Mucosa of descending colon (tissue), 3 donors: ENCODE measurements around the gene COL23A1. TPM values are rescaled to one million over a fixed set of nuclear protein-coding genes. Genes with fewer than 3 reads are reported as not detected.

Experiments
- ATAC-seq: fragments of 200-7000 bp; cut with Tn5 transposase; one replicate; pipeline ENCODE4 v1.9.1; 2020; ENCODE audit warnings: mild to moderate bottlenecking, moderate library complexity
- DNase-seq, 3 donors: peaks; one replicate each; pipeline ENCODE4 v3.0.0-alpha.2; 2020
- H3K36me3 ChIP-seq: fragments of 200-600 bp; one replicate; pipeline ENCODE4 v1.8.0; 2021; ENCODE audit warnings: low read depth, mild to moderate bottlenecking
- H3K4me1 ChIP-seq: fragments of 200-600 bp; one replicate; pipeline ENCODE4 v1.8.0; 2021; ENCODE audit warnings: low read depth, mild to moderate bottlenecking
- H3K4me3 ChIP-seq: fragments of 200-600 bp; one replicate; pipeline ENCODE4 v1.8.0; 2021; ENCODE audit warnings: mild to moderate bottlenecking
- H3K9me3 ChIP-seq: fragments of 200-600 bp; one replicate; pipeline ENCODE4 v1.8.0; 2021; ENCODE audit warnings: mild to moderate bottlenecking
- CTCF ChIP-seq: fragments of 200-600 bp; IDR thresholded peaks from one replicate; pipeline ENCODE4 v1.8.0; 2022; ENCODE audit warnings: antibody characterized with exemption, mild to moderate bottlenecking
- intact Hi-C, 2 donors: fragments of 100-400 bp; cut with DNase I in 1 of 2; cut with micrococcal nuclease in 1 of 2; formaldehyde crosslinking; loops; one replicate each; pipeline versions ENCODE4 v1.11.0 to v1.11.1; 2022; cut with DNase I, micrococcal nuclease
- total RNA-seq, 3 donors: library from RNA; stranded (reverse); fragmentation: NEBNext Ultra II Directional in 2 of 3; extraction: Animal tissue kit (Norgen Biotek cat#: 25700) in 2 of 3; gene quantifications; one replicate each; pipeline versions ENCODE4 v1.2.1 to v1.2.4, GENCODE V29; 2021 to 2023
- donor health status: DM: no; HTN: no; CAD: no; lungs with moderate emphysema.
- donor health status: DM: no; HTN: no; CAD: no.
- donor health status: DM: no; HTN: yes; CAD: no.

COL23A1 gene
- total RNA-seq, 3 donors from 2014 or later = 0.17 to 2.7 (median 0.43) TPM

GRCh38 chr5:178424810-178425177, 165.4 kb downstream of the COL23A1 start:
- no peak for TF ChIP-seq CTCF
- H3K36me3 ChIP-seq = no peaks in the 10 kb centered on the region
- no peaks in the 10 kb centered on the region for H3K4me1 ChIP-seq
- H3K9me3 ChIP-seq = no peaks in the 10 kb centered on the region
- H3K4me3 ChIP-seq = no peak overlapping the region
- no peak for DNase-seq
- ATAC-seq = no peak
- intact Hi-C loops = no loop called here

GRCh38 chr5:178423901-178424809, 166.0 kb downstream of the COL23A1 start:
- H3K36me3 ChIP-seq = no peaks in the 10 kb centered on the region
- H3K4me3 ChIP-seq = no peak overlapping the region
- TF ChIP-seq CTCF = no peak
- intact Hi-C loops = no loop called here
- H3K9me3 ChIP-seq = no peaks in the 10 kb centered on the region
- no peak for ATAC-seq
- no peak for DNase-seq
- H3K4me1 ChIP-seq = no peaks in the 10 kb centered on the region

GRCh38 chr5:178423431-178423830, 166.8 kb downstream of the COL23A1 start:
- Histone ChIP-seq H3K4me3 (no peak overlapping the region), H3K9me3 (no peaks in the 10 kb centered on the region), H3K36me3 (no peaks in the 10 kb centered on the region), H3K4me1 (no peaks in the 10 kb centered on the region)
- ATAC-seq (no peak), DNase-seq (no peak)
- intact Hi-C loops = no loop called here
- TF ChIP-seq CTCF = no peak

GRCh38 chr5:178422400-178422775, 167.8 kb downstream of the COL23A1 start:
- Histone ChIP-seq H3K36me3 (no peaks in the 10 kb centered on the region), H3K4me1 (no peaks in the 10 kb centered on the region), H3K9me3 (no peaks in the 10 kb centered on the region), H3K4me3 (no peak overlapping the region)
- intact Hi-C loops = no loop called here
- DNase-seq (no peak), ATAC-seq (no peak)
- no peak for TF ChIP-seq CTCF

GRCh38 chr5:178421699-178422399, 168.3 kb downstream of the COL23A1 start:
- DNase-seq = no peak
- intact Hi-C loops = no loop called here

More at GRCh38 chr5:178421699-178422399, 168.3 kb downstream of the COL23A1 start:
- no peak for ATAC-seq
- no peak for TF ChIP-seq CTCF
- Histone ChIP-seq H3K9me3 (no peaks in the 10 kb centered on the region), H3K4me3 (no peak overlapping the region), H3K36me3 (no peaks in the 10 kb centered on the region), H3K4me1 (no peaks in the 10 kb centered on the region)
